ENCODE measurements around the gene PKMYT1.

Gene PKMYT1

DNA sequence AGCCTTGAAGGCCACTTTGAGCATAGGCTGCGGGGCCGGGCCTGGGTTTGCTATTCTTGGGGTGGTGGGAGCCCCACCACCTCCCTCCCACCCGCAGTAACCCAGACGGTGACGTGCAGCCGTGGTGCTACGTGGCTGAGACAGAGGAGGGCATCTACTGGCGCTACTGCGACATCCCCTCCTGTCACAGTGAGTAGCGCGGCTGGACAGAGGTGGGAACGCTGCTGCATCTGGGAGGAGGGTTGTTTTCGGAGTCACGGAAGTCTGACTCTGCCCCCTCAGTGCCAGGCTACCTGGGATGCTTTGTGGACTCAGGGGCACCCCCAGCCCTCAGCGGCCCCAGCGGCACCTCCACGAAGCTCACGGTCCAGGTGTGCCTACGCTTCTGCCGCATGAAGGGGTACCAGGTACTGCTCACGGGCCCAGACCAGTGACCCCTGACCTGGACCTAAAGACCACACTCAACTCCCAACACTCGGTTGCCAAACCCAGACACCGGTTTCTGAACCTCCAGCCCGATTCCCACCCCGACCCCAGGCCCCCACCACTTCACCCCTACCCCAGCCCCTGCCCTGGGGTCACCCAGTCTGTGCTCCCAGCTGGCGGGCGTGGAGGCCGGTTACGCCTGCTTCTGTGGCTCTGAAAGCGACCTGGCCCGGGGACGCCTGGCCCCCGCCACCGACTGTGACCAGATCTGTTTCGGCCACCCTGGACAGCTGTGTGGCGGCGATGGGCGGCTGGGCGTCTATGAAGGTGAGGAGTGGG is 14.0 kb downstream of the PKMYT1 start:
- no peaks in the 10 kb centered on the region for H3K27me3 ChIP-seq (replicated peaks; ENCODE audit: control insufficient read depth, insufficient read depth, low read length)
- H3K4me3 ChIP-seq (replicated peaks; ENCODE audit: low read depth, low read length) = peak overlapping the region; percentile 25; the same call in 1 of the 2 replicates
- DNase-seq (ENCODE audit: extremely low read depth, insufficient read length) = peak; percentile 33
- H3K36me3 ChIP-seq (ENCODE audit: control insufficient read depth, insufficient read depth, low read length) = peaks cover 2% of the 10 kb centered on the region
- TF ChIP-seq, protein P1, sequence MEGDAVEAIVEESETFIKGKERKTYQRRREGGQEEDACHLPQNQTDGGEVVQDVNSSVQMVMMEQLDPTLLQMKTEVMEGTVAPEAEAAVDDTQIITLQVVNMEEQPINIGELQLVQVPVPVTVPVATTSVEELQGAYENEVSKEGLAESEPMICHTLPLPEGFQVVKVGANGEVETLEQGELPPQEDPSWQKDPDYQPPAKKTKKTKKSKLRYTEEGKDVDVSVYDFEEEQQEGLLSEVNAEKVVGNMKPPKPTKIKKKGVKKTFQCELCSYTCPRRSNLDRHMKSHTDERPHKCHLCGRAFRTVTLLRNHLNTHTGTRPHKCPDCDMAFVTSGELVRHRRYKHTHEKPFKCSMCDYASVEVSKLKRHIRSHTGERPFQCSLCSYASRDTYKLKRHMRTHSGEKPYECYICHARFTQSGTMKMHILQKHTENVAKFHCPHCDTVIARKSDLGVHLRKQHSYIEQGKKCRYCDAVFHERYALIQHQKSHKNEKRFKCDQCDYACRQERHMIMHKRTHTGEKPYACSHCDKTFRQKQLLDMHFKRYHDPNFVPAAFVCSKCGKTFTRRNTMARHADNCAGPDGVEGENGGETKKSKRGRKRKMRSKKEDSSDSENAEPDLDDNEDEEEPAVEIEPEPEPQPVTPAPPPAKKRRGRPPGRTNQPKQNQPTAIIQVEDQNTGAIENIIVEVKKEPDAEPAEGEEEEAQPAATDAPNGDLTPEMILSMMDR (IDR thresholded peaks at IDR 0.05; ENCODE audit: insufficient read depth, low read length, poor library complexity, severe bottlenecking) = no peak

DNA sequence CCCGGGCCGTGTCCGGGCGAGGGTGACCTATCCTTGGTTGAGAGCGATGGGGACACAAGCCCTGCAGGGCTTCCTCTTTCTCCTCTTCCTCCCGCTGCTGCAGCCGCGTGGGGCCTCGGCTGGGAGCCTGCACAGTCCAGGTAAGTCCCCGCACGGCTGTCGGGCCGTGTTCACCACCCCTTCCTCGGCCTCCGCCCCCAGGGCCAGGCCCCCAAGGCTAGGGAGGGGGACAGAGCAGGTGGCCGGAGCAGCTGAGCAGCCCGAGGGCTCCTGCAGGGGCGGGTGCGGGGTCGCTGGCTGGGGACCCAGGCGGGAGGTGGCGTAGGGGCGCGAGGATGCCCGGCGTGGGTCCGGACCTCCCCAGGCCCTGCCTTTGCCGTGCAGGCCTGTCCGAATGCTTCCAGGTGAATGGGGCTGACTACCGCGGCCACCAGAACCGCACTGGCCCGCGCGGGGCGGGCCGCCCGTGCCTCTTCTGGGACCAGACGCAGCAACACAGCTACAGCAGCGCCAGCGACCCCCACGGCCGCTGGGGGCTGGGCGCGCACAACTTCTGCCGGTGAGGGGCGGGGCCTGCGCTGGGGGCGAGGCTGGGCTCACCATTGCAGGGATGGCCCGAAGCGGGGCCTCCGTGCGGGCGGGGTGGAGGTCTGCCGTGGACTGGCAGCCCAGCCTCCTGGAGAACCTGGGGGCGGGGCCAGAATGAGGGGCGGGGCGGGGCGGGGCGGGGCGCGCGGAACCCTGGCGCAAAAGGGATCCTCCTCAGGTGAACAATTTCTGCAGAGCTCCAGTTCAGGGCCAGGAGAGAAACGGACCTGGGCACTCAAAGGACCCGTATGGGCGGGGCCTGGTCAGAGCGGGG is 15.5 kb downstream of the PKMYT1 start:
- TF ChIP-seq, protein P1 (IDR thresholded peaks at IDR 0.05; ENCODE audit: insufficient read depth, low read length, poor library complexity, severe bottlenecking) = no peak
- H3K36me3 ChIP-seq (ENCODE audit: control insufficient read depth, insufficient read depth, low read length) = no peaks in the 10 kb centered on the region
- peak overlapping the region; percentile 62 for H3K4me3 ChIP-seq (replicated peaks; ENCODE audit: low read depth, low read length)
- DNase-seq (ENCODE audit: extremely low read depth, insufficient read length) = peak; percentile 88
- no peaks in the 10 kb centered on the region for H3K27me3 ChIP-seq (replicated peaks; ENCODE audit: control insufficient read depth, insufficient read depth, low read length)

DNA sequence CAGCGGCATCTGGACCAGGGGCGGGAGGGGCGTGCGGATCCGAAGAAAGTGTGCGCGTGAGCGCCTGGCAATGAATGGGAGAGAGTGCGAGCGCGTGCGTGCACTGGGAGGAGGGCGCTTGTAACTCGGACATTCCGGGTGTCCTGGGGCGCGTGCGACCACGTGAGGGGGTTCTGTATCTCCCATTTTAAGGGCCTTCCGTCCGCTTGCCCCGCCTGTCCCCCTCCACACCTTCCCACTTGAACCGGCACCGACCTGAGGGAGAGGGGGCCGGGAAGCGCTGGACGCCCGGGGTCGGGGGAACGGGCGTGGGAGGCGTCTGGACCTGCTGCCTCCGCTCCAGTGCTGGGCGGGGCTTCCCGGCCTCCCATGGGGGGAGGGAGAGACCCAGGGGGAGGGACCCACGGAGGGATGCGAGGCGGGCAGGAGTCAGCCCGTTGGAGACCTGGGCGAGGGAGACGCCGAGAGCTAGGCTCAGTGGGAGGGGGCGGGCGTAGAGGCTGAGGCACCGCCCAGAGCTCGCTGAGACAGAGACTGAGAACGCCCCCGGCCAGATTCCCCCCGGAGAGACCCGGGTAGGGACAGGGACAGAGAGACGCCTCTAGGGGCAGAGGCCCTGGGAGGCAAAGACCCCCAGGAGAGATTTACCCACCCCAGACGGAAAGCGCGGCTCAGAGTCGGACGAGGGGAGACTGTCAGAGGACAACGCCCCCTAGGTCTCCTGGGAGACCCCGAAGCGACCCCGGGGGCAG is 16.3 kb downstream of the PKMYT1 start, which contains the start of gene KREMEN2:
TSS of gene KREMEN2 (plus strand) at position 553 of the 752 bp plus-strand sequence. CDS start 246 bp downstream, outside the sequence.
- peak; percentile 79 for DNase-seq (ENCODE audit: extremely low read depth, insufficient read length)
- H3K36me3 ChIP-seq (ENCODE audit: control insufficient read depth, insufficient read depth, low read length) = no peaks in the 10 kb centered on the region
- H3K4me3 ChIP-seq (replicated peaks; ENCODE audit: low read depth, low read length) = peak within 1 kb of the TSS; percentile 62
- TF ChIP-seq, protein P1 (IDR thresholded peaks at IDR 0.05; ENCODE audit: insufficient read depth, low read length, poor library complexity, severe bottlenecking) = peak; percentile 40
- no peaks in the 10 kb centered on the region for H3K27me3 ChIP-seq (replicated peaks; ENCODE audit: control insufficient read depth, insufficient read depth, low read length)

DNA sequence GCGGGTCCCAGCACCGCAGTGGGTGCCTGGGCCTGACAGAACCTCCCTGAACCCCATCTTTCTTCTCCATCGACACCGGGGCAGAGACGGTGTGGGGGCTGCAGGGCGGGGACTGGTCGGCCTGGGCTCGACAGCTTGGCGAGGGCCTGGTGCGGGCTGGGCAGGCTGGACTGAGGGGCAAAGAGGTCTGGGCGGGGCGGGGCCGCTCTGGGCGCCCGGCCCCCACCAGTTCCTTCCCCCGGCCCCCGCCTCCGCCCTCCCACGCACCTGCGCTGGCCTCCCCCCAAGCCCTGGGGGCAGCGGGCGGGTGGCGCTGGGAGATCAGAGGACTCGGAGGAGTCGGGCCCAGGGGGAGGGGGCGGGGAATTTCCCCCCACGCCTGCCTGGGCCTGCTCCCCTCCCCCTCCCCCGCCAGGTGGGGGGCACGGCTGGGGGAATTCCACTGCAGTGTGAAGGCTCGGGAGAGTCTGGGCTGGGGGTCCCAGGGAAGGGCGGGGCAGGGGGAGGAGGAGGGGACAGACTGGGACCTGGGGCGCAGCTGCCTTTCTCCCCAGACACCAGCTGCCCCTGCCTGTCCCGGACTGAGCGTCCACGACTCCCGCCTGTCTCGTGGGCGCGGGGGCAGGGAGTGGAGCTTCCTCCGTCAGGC is 17.0 kb downstream of the PKMYT1 start:
- peak; percentile 73 for DNase-seq (ENCODE audit: extremely low read depth, insufficient read length)
- H3K4me3 ChIP-seq (replicated peaks; ENCODE audit: low read depth, low read length) = peak overlapping the region; percentile 62
- no peaks in the 10 kb centered on the region for H3K27me3 ChIP-seq (replicated peaks; ENCODE audit: control insufficient read depth, insufficient read depth, low read length)
- TF ChIP-seq, protein P1 (IDR thresholded peaks at IDR 0.05; ENCODE audit: insufficient read depth, low read length, poor library complexity, severe bottlenecking) = no peak
- H3K36me3 ChIP-seq (ENCODE audit: control insufficient read depth, insufficient read depth, low read length) = no peaks in the 10 kb centered on the region

All from GM06990 (cell line).